DOHH2 (cell line): ENCODE measurements around the gene MEOX2.

Experiments
- EZH2phosphoT487 ChIP-seq: fragments of 200-600 bp; sonication (generic); IDR thresholded peaks from 2 replicates; pipeline ENCODE4 v1.6.1; 2017; ENCODE audit warnings: borderline replicate concordance, mild to moderate bottlenecking, antibody characterized with exemption, low read length, moderate library complexity, mixed read lengths
- TF ChIP-seq, protein P1 (sequence below): fragments of 200-600 bp; sonication (generic); IDR thresholded peaks from one replicate; pipeline ENCODE4 v1.5.1; 2014; ENCODE audit warnings: antibody characterized with exemption, mild to moderate bottlenecking, low read depth, low read length; ENCODE audit not compliant: poor library complexity, severe bottlenecking

DNA sequence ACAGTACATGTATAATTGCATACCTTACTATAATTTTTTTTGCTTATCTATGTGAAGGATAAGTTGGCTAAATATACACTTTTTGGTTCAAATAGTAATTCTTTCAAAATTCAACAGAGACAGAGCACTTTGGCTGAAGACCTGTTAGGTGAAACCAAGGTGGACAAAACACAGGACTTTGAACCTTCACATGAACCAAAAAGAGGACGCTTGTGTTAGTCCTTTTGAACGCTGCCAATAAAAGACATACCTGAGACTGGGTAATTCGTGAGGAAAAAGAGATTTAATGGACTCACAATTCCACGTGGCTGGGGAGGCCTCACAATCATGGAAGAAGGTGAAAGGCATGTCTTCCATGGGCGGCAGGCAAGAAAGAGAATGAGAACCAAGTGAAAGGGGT, 120.0 kb downstream of the MEOX2 start:
- TF ChIP-seq, protein P1, sequence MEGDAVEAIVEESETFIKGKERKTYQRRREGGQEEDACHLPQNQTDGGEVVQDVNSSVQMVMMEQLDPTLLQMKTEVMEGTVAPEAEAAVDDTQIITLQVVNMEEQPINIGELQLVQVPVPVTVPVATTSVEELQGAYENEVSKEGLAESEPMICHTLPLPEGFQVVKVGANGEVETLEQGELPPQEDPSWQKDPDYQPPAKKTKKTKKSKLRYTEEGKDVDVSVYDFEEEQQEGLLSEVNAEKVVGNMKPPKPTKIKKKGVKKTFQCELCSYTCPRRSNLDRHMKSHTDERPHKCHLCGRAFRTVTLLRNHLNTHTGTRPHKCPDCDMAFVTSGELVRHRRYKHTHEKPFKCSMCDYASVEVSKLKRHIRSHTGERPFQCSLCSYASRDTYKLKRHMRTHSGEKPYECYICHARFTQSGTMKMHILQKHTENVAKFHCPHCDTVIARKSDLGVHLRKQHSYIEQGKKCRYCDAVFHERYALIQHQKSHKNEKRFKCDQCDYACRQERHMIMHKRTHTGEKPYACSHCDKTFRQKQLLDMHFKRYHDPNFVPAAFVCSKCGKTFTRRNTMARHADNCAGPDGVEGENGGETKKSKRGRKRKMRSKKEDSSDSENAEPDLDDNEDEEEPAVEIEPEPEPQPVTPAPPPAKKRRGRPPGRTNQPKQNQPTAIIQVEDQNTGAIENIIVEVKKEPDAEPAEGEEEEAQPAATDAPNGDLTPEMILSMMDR: no peak
- TF ChIP-seq EZH2phosphoT487: no peak
